ES-I3 (cell line): ENCODE data around the gene UBL5.
"Not testable (repeated sequence)": the region's sequence is repeated elsewhere in the genome, so short reads cannot be mapped to it uniquely, and the experiment has no call there.

Source experiments
- H3K36me3 ChIP-seq: 2 replicates; pipeline ENCODE4 v1.6.1; 2013; ENCODE audit warnings: mild to moderate bottlenecking, low read length, control low read depth, moderate library complexity; ENCODE audit not compliant: insufficient read depth
- H3K4me1 ChIP-seq: 2 replicates; pipeline ENCODE4 v1.6.1; 2013; ENCODE audit warnings: mild to moderate bottlenecking, control low read depth, low read length; ENCODE audit not compliant: insufficient read depth
- H3K9ac ChIP-seq: 2 replicates; pipeline ENCODE4 v1.6.1; 2013; ENCODE audit warnings: low read depth, mild to moderate bottlenecking, low read length, moderate library complexity
- H3K9me3 ChIP-seq: 2 replicates; pipeline ENCODE4 v1.6.1; 2013; ENCODE audit warnings: mild to moderate bottlenecking, low read length, moderate library complexity; ENCODE audit not compliant: control insufficient read depth, insufficient read depth

Gene UBL5

DNA sequence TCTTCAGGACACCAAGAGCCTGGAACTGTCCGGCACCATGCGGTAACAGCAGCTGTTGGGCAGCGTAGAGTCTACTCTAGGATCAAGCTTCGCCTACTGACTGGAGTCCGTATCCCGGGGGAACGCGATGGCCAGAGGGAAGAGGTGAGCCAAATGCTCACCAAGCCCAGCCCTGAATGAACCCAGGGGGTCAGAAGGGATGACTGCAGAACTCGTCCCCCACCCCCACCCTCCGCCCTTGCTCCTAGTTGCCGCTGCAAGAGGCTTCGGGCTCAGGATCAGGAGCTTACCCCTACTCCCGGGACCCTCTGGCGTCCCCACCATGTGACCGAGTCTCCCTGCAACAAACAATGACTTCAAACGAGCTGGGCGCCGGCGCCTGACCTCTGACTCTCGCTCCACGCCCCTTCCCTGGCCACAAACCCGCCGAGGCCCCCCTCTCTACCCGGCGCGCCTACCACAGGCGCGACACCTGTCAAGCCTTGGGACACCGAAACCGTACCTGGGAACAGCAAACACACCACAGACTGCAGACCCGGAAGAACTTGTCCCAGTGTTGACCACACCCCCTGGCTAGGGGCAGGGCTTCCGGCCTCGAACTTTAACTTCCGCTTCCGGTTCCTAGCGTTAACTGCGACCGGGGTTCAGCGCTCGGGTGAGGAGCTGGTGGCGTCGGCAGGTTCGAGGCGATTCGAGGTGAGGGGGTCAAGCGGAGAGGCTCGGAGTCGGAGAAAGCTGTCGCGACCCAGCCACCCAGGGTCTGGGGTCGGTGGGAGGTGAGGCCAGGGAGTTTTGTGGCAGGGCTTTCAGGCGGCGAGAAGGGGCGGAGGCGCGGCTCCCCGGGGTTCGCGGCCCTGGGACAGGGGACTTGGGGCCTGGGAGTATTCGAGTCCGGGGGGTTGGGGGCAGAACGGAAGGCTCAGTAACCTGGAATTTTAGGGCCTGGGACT, at the start of gene UBL5:
Gene UBL5 (plus strand): TSS at position 630 of the 950 bp plus-strand sequence. CDS start 420 bp downstream, outside the sequence.
- Histone ChIP-seq H3K9ac (peak within 1 kb of the TSS; percentile 91), H3K9me3 (no peaks in the 10 kb centered on the region), H3K36me3 (peaks cover 9% of the 10 kb centered on the region), H3K4me1 (no peaks in the 10 kb centered on the region; the same call in 1 of the 2 replicates)

- no peak overlapping the region for H3K9ac ChIP-seq
- no peaks in the 10 kb centered on the region for H3K36me3 ChIP-seq
- no peaks in the 10 kb centered on the region for H3K9me3 ChIP-seq
- H3K4me1 ChIP-seq = no peaks in the 10 kb centered on the region
These were observed 45.4 kb upstream of the UBL5 start for GRCh38 chr19:9782338-9782737.

DNA sequence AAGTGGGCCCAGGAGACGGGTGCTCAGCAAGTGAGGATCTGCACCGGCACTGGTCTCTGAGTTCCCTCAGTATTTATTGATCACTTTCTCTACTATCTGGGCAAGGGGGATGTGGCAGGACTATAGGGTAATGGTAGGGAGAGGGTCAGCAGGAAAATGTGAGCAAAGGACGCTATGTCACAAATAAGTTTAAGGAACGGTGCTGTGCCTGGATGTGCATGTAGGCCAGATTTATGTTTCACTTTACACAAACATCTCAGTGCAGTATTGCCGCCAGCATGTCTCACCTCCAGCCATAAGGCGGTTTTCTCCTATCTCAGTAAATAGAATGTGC, 43.6 kb upstream of the UBL5 start:
- H3K9me3 ChIP-seq, H3K9ac ChIP-seq, H3K36me3 ChIP-seq, H3K4me1 ChIP-seq: not testable (repeated sequence)

DNA sequence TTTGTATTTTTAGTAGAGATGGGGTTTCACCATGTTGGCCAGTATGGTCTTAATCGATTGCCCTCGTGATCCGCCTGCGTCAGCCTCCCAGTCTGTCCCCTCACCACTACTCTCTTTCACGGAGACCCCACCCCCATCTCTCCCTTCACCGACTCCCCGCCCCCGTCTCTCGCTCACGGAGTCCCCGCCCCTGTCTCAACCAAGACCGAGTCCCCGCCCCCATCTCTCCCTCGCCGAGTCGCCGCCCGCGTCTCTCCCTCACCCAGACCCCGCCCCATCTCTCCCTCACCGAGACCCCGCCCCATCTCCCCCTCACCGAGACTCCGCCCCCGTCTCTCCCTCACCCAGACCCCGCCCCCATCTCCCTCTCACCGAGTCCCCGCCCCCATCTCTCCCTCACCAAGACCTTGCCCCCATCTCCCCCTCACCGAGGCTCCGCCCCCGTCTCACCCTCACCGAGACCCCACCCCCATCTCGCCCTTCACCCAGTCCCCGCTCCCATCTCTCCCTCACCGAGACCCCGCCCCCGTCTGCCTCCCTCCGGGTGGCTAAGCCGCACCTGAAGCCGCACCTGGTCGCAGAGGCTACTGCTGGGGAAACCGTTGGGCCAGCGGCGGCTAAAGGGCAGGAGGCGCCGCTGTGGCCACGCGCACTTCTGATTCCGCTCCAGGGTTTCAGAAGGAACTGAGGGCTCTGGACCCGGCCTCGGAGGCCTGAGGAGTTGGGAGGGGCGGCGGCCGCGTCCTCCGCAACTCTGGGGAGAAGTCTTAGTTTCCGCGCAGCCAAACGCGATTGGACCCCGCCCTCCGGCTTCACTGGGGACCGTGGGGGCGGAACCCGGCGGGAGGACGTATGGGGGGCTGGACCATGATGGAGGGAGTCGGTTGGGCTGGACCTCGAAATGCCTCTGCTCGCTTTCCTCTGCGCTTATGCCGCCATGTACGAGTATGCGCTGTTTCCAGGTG, 42.1 kb upstream of the UBL5 start:
- Histone ChIP-seq H3K36me3 (no peaks in the 10 kb centered on the region), H3K9me3 (no peaks in the 10 kb centered on the region), H3K9ac (peak overlapping the region; percentile 85), H3K4me1 (peaks cover 7% of the 10 kb centered on the region)

GRCh38 chr19:9786342-9786741, 41.4 kb upstream of the UBL5 start:
- Histone ChIP-seq H3K4me1 (peaks cover 7% of the 10 kb centered on the region), H3K36me3 (no peaks in the 10 kb centered on the region), H3K9me3 (no peaks in the 10 kb centered on the region), H3K9ac (peak overlapping the region; percentile 85; the same call in 1 of the 2 replicates)

GRCh38 chr19:9786819-9787218, 40.9 kb upstream of the UBL5 start:
- no peaks in the 10 kb centered on the region for H3K36me3 ChIP-seq
- H3K9me3 ChIP-seq = no peaks in the 10 kb centered on the region
- H3K4me1 ChIP-seq = peaks cover 7% of the 10 kb centered on the region
- H3K9ac ChIP-seq = no peak overlapping the region

DNA sequence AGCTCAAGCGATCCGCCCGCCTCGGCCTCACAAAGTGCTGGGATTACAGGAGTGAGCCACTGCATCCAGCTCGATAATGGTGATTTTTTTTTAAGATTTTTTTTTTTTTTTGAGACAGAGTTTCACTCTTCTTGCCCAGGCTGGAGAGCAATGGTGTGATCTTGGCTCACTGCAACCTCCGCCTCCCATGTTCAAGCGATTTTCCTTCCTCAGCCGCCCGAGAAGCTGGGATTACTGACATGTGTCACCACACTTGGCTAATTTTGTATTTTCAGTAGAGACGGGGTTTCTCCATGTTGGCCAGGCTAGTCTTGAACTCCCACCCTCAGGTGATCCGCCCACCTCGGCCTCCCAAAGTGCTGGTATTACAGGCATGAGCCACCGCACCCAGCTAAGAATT, 39.1 kb upstream of the UBL5 start:
- not testable (repeated sequence) for H3K36me3 ChIP-seq, H3K4me1 ChIP-seq, H3K9me3 ChIP-seq, H3K9ac ChIP-seq

DNA sequence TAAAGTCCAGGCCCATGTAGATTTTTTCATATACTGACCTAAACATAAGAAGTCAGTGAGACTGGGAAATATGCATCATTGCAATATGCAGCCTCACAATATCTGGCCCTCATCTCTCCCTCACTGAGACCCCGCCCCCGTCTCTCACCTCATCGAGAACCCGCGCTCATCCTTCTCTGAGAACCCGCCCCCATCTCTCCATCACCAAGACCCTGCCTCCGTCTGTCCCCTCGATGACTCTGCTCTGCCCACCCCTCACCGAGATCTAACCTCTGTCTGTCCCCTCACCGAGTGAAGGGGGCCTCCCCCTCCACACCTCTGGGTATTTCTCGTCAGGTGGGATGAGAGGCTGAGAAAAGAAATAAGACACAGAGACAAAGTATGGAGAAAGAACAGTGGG, 38.7 kb upstream of the UBL5 start:
- Histone ChIP-seq H3K4me1 (peaks cover 7% of the 10 kb centered on the region), H3K36me3 (no peaks in the 10 kb centered on the region), H3K9me3 (no peaks in the 10 kb centered on the region; the same call in 1 of the 2 replicates), H3K9ac (no peak overlapping the region)

- not testable (repeated sequence) for H3K9me3 ChIP-seq, H3K36me3 ChIP-seq, H3K9ac ChIP-seq, H3K4me1 ChIP-seq
These were observed 38.1 kb upstream of the UBL5 start for GRCh38 chr19:9789579-9789978.

GRCh38 chr19:9791073-9791367, 36.7 kb upstream of the UBL5 start:
- not testable (repeated sequence) for H3K9me3 ChIP-seq, H3K4me1 ChIP-seq, H3K36me3 ChIP-seq
- peak overlapping the region; percentile 35; the same call in 1 of the 2 replicates for H3K9ac ChIP-seq

DNA sequence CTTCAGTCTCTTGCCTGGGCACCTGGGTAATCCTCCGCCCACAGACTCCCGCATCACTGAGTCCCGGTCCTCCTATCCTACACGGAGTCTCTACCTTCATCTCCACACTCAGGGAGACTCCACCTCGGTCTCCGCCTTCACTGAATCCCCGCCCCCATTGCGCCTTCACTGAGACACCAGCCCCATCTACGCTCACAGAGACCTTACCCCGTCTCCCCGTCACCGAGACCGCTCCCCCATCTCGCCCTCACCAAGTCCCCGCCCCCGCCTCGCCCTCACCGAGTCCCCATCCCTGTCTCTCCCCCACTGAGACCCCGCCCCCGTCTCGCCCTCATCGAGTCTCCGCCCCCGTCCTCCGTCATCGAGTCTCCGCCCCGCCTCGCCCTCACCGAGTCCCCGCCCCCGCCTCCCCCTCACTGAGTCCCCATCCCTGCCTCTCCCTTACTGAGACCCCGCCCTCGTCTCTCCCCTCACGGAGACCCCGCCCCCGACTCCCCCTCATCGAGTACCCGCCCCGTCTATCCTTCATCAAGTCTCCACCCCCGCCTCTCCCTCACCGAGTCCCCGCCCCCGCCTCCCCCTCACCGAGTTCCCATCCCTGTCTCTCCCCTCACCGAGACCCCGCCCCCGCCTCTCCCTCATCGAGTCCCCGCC, 36.0 kb upstream of the UBL5 start:
- Histone ChIP-seq H3K9ac (peak overlapping the region; percentile 57; the same call in 1 of the 2 replicates), H3K4me1 (peaks cover 7% of the 10 kb centered on the region), H3K9me3 (no peaks in the 10 kb centered on the region; the same call in 1 of the 2 replicates), H3K36me3 (no peaks in the 10 kb centered on the region)

- H3K9ac ChIP-seq = peak overlapping the region; percentile 82
- H3K9me3 ChIP-seq = no peaks in the 10 kb centered on the region; the same call in 1 of the 2 replicates
- H3K4me1 ChIP-seq = peaks cover 7% of the 10 kb centered on the region
- no peaks in the 10 kb centered on the region for H3K36me3 ChIP-seq
These were observed 35.3 kb upstream of the UBL5 start for GRCh38 chr19:9792206-9793070.

DNA sequence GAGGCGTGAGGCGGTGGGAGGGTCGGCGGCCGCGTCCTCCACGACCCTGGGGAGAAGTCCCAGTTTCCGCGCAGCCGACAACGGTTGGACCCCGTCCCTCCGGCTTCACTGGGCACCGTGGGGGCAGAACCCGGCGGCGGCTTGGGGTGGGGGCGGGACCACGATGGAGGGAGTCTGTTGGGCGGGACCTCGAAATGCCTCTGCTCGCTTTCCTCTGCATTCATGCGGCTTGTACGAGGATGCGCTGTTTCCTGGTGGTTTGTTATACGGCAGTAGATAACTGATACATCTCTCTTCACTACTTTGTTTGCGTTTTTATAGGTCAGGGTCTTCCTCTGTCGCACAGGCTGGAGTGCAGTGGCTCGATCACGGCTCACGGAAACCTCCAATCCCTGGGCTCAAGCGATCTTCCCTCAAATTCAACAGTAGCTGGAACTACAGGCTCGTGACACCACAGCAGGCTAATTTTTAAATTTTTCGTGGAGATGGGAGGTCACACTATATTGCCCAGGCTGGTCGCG, 34.6 kb upstream of the UBL5 start:
- H3K9ac ChIP-seq = peak overlapping the region; percentile 82
- no peaks in the 10 kb centered on the region for H3K36me3 ChIP-seq
- no peaks in the 10 kb centered on the region; the same call in none of the 2 replicates for H3K9me3 ChIP-seq
- peaks cover 7% of the 10 kb centered on the region for H3K4me1 ChIP-seq
